ENCODE results near the gene TDRD9.

Gene TDRD9

GRCh38 chr14:104086661-104087461 lies 158.6 kb downstream of the TDRD9 start:
- no peaks in the 10 kb centered on the region for H4K20me1 ChIP-seq (ENCODE audit: insufficient read depth, low read length)
- no peak overlapping the region for H3K27ac ChIP-seq (ENCODE audit: low read length)

GRCh38 chr14:104087505-104087904 lies 159.2 kb downstream of the TDRD9 start:
- Histone ChIP-seq H3K27me3 (replicated peaks; ENCODE audit: insufficient read depth, low read length) (peaks cover 33% of the 10 kb centered on the region), H3K4me3 (ENCODE audit: low read length) (no peak overlapping the region), H3K79me2 (ENCODE audit: low read length) (no peaks in the 10 kb centered on the region), H3K4me1 (ENCODE audit: low read length) (no peaks in the 10 kb centered on the region), H2AFZ (ENCODE audit: low read length) (no peak overlapping the region), H3K4me2 (ENCODE audit: low read depth, low read length) (no peak overlapping the region), H3K9me2 (replicated peaks; ENCODE audit: insufficient read depth, low read length) (no peaks in the 10 kb centered on the region), H3K27ac (ENCODE audit: low read length) (no peak overlapping the region), H3K36me3 (replicated peaks; ENCODE audit: insufficient read depth, low read length) (no peaks in the 10 kb centered on the region), H3F3A (ENCODE audit: insufficient read depth, low read length) (no peaks in the 10 kb centered on the region), H3K9ac (ENCODE audit: low read length) (no peak overlapping the region), H3K9me3 (replicated peaks; ENCODE audit: insufficient read depth, low read length) (no peaks in the 10 kb centered on the region), H4K20me1 (ENCODE audit: insufficient read depth, low read length) (no peaks in the 10 kb centered on the region)
- no peak for DNase-seq
- no peak for TF ChIP-seq EZH2 (optimal IDR thresholded peaks at IDR 0.05; ENCODE audit: low read depth, low read length)
- TF ChIP-seq EZH2phosphoT487 (IDR thresholded peaks at IDR 0.05; ENCODE audit: low read length), result no peak
- TF ChIP-seq CTCF (IDR thresholded peaks at IDR 0.05; ENCODE audit: low read length), result no peak

More at GRCh38 chr14:104086661-104087461, 158.6 kb downstream of the TDRD9 start:
- Histone ChIP-seq H3K36me3 (replicated peaks; ENCODE audit: insufficient read depth, low read length) (no peaks in the 10 kb centered on the region), H3K9ac (ENCODE audit: low read length) (no peak overlapping the region), H3K9me2 (replicated peaks; ENCODE audit: insufficient read depth, low read length) (no peaks in the 10 kb centered on the region), H3K9me3 (replicated peaks; ENCODE audit: insufficient read depth, low read length) (no peaks in the 10 kb centered on the region), H3K4me1 (ENCODE audit: low read length) (no peaks in the 10 kb centered on the region), H3K79me2 (ENCODE audit: low read length) (no peaks in the 10 kb centered on the region), H3F3A (ENCODE audit: insufficient read depth, low read length) (no peaks in the 10 kb centered on the region), H2AFZ (ENCODE audit: low read length) (no peak overlapping the region), H3K27me3 (replicated peaks; ENCODE audit: insufficient read depth, low read length) (peaks cover 33% of the 10 kb centered on the region), H3K4me2 (ENCODE audit: low read depth, low read length) (no peak overlapping the region), H3K4me3 (ENCODE audit: low read length) (no peak overlapping the region)
- DNase-seq, result no peak
- no peak for TF ChIP-seq EZH2 (optimal IDR thresholded peaks at IDR 0.05; ENCODE audit: low read depth, low read length)
- no peak for TF ChIP-seq CTCF (IDR thresholded peaks at IDR 0.05; ENCODE audit: low read length)
- TF ChIP-seq EZH2phosphoT487 (IDR thresholded peaks at IDR 0.05; ENCODE audit: low read length), result no peak

- Histone ChIP-seq H3F3A (ENCODE audit: insufficient read depth, low read length) (no peaks in the 10 kb centered on the region), H3K9me3 (replicated peaks; ENCODE audit: insufficient read depth, low read length) (no peaks in the 10 kb centered on the region), H3K4me1 (ENCODE audit: low read length) (no peaks in the 10 kb centered on the region), H3K9ac (ENCODE audit: low read length) (no peak overlapping the region), H4K20me1 (ENCODE audit: insufficient read depth, low read length) (no peaks in the 10 kb centered on the region), H2AFZ (ENCODE audit: low read length) (no peak overlapping the region), H3K27ac (ENCODE audit: low read length) (no peak overlapping the region), H3K9me2 (replicated peaks; ENCODE audit: insufficient read depth, low read length) (no peaks in the 10 kb centered on the region), H3K4me2 (ENCODE audit: low read depth, low read length) (no peak overlapping the region), H3K36me3 (replicated peaks; ENCODE audit: insufficient read depth, low read length) (no peaks in the 10 kb centered on the region), H3K79me2 (ENCODE audit: low read length) (no peaks in the 10 kb centered on the region), H3K27me3 (replicated peaks; ENCODE audit: insufficient read depth, low read length) (peaks cover 27% of the 10 kb centered on the region), H3K4me3 (ENCODE audit: low read length) (no peak overlapping the region)
- TF ChIP-seq EZH2 (optimal IDR thresholded peaks at IDR 0.05; ENCODE audit: low read depth, low read length), result no peak
- TF ChIP-seq CTCF (IDR thresholded peaks at IDR 0.05; ENCODE audit: low read length), result no peak
- TF ChIP-seq EZH2phosphoT487 (IDR thresholded peaks at IDR 0.05; ENCODE audit: low read length), result no peak
- no peak for DNase-seq
Observed at GRCh38 chr14:104087981-104088850, 160.0 kb downstream of the TDRD9 start.

All from MM.1S (cell line).